HEK293 (cell line): ENCODE measurements around the gene SPIRE1.

Experiments
- BCL11B ChIP-seq: fragments of 450-650 bp; formaldehyde crosslinking; IDR thresholded peaks from 2 replicates; pipeline ENCODE4 v1.5.1; 2016; ENCODE audit warnings: low read depth, missing biosample characterization, missing genetic modification characterization
- FEZF1 ChIP-seq: fragments of 450-650 bp; formaldehyde crosslinking; IDR thresholded peaks from 2 replicates; pipeline ENCODE4 v1.5.1; 2016; ENCODE audit warnings: missing biosample characterization, missing genetic modification characterization
- GLI4 ChIP-seq: fragments of 450-650 bp; formaldehyde crosslinking; IDR thresholded peaks from 2 replicates; pipeline ENCODE4 v1.5.1; 2016; ENCODE audit warnings: missing biosample characterization, missing genetic modification characterization
- MEIS1 ChIP-seq: sonication (generic); formaldehyde crosslinking; IDR thresholded peaks from 2 replicates; pipeline ENCODE4 v1.8.1; 2022; ENCODE audit warnings: missing genetic modification reagents, mild to moderate bottlenecking, borderline replicate concordance
- OVOL3 ChIP-seq: fragments of 450-650 bp; formaldehyde crosslinking; IDR thresholded peaks from 2 replicates; pipeline ENCODE4 v1.5.1; 2016; ENCODE audit warnings: missing biosample characterization, missing genetic modification characterization
- PRDM1 ChIP-seq: fragments of 450-650 bp; formaldehyde crosslinking; IDR thresholded peaks from 2 replicates; pipeline ENCODE4; 2016; ENCODE audit warnings: missing biosample characterization, missing genetic modification characterization
- ZNF10 ChIP-seq: fragments of 450-650 bp; formaldehyde crosslinking; IDR thresholded peaks from 2 replicates; pipeline ENCODE4 v1.5.1; 2017; ENCODE audit warnings: missing biosample characterization, missing genetic modification characterization
- ZNF112 ChIP-seq: fragments of 450-650 bp; formaldehyde crosslinking; IDR thresholded peaks from 2 replicates; pipeline ENCODE4 v1.5.0; 2017; ENCODE audit warnings: missing biosample characterization, missing genetic modification characterization
- ZNF132 ChIP-seq: fragments of 450-650 bp; formaldehyde crosslinking; IDR thresholded peaks from 2 replicates; pipeline ENCODE4 v1.5.1; 2017; ENCODE audit warnings: missing biosample characterization, missing genetic modification characterization, borderline replicate concordance
- ZNF133 ChIP-seq: fragments of 450-650 bp; formaldehyde crosslinking; IDR thresholded peaks from 2 replicates; pipeline ENCODE4 v1.5.1; 2016; ENCODE audit warnings: missing biosample characterization, missing genetic modification characterization
- ZNF146 ChIP-seq: fragments of 450-650 bp; formaldehyde crosslinking; IDR thresholded peaks from 2 replicates; pipeline ENCODE4 v1.5.1; 2016; ENCODE audit warnings: missing biosample characterization, missing genetic modification characterization
- ZNF155 ChIP-seq: fragments of 450-650 bp; formaldehyde crosslinking; IDR thresholded peaks from 2 replicates; pipeline ENCODE4 v1.5.1; 2016; ENCODE audit warnings: missing biosample characterization, missing genetic modification characterization
- ZNF169 ChIP-seq: fragments of 450-650 bp; formaldehyde crosslinking; IDR thresholded peaks from 2 replicates; pipeline ENCODE4 v1.5.1; 2016; ENCODE audit warnings: missing biosample characterization, missing genetic modification characterization
- ZNF23 ChIP-seq: fragments of 450-650 bp; formaldehyde crosslinking; IDR thresholded peaks from 2 replicates; pipeline ENCODE4 v1.5.1; 2016; ENCODE audit warnings: missing biosample characterization, missing genetic modification characterization, borderline replicate concordance
- ZNF324 ChIP-seq: fragments of 450-650 bp; formaldehyde crosslinking; IDR thresholded peaks from 2 replicates; pipeline ENCODE4 v1.5.1; 2016; ENCODE audit warnings: missing biosample characterization, missing genetic modification characterization
- ZNF335 ChIP-seq: fragments of 450-650 bp; formaldehyde crosslinking; conservative IDR thresholded peaks from 2 replicates; pipeline ENCODE4 v1.5.1; 2016; ENCODE audit warnings: missing biosample characterization, missing genetic modification characterization
- ZNF404 ChIP-seq: fragments of 450-650 bp; formaldehyde crosslinking; IDR thresholded peaks from 2 replicates; pipeline ENCODE4 v1.5.1; 2017; ENCODE audit warnings: missing biosample characterization, missing genetic modification characterization
- ZNF416 ChIP-seq: fragments of 450-650 bp; formaldehyde crosslinking; IDR thresholded peaks from 2 replicates; pipeline ENCODE4 v1.5.1; 2016; ENCODE audit warnings: missing biosample characterization, missing genetic modification characterization
- ZNF501 ChIP-seq: fragments of 450-650 bp; formaldehyde crosslinking; IDR thresholded peaks from 2 replicates; pipeline ENCODE4 v1.5.1; 2016; ENCODE audit warnings: missing biosample characterization, missing genetic modification characterization
- ZNF514 ChIP-seq: fragments of 450-650 bp; formaldehyde crosslinking; IDR thresholded peaks from 2 replicates; pipeline ENCODE4 v1.5.1; 2016; ENCODE audit warnings: missing biosample characterization, missing genetic modification characterization
- ZNF610 ChIP-seq: fragments of 450-650 bp; formaldehyde crosslinking; IDR thresholded peaks from 2 replicates; pipeline ENCODE4 v1.5.1; 2016; ENCODE audit warnings: missing biosample characterization, missing genetic modification characterization, borderline replicate concordance
- ZNF621 ChIP-seq: fragments of 450-650 bp; formaldehyde crosslinking; IDR thresholded peaks from 2 replicates; pipeline ENCODE4 v1.5.1; 2017; ENCODE audit warnings: missing biosample characterization, missing genetic modification characterization
- ZNF626 ChIP-seq: fragments of 450-650 bp; sonication (Bioruptor Pico); formaldehyde crosslinking; IDR thresholded peaks from 2 replicates; pipeline ENCODE4 v1.5.1; 2018; ENCODE audit warnings: missing biosample characterization, missing genetic modification characterization, inconsistent platforms
- ZNF670 ChIP-seq: fragments of 450-650 bp; formaldehyde crosslinking; IDR thresholded peaks from 2 replicates; pipeline ENCODE4 v1.5.1; 2016; ENCODE audit warnings: missing biosample characterization, missing genetic modification characterization, low read depth
- ZNF707 ChIP-seq: fragments of 450-650 bp; formaldehyde crosslinking; IDR thresholded peaks from 2 replicates; pipeline ENCODE4 v1.5.1; 2016; ENCODE audit warnings: missing biosample characterization, missing genetic modification characterization
- ZNF776 ChIP-seq: fragments of 450-650 bp; formaldehyde crosslinking; IDR thresholded peaks from 2 replicates; pipeline ENCODE4 v1.5.0; 2017; ENCODE audit warnings: missing biosample characterization, missing genetic modification characterization, borderline replicate concordance
- ZNF791 ChIP-seq: fragments of 450-650 bp; formaldehyde crosslinking; IDR thresholded peaks from 2 replicates; pipeline ENCODE4 v1.5.1; 2016; ENCODE audit warnings: missing biosample characterization, missing genetic modification characterization
- ZNF792 ChIP-seq: fragments of 450-650 bp; formaldehyde crosslinking; IDR thresholded peaks from 2 replicates; pipeline ENCODE4 v1.5.1; 2016; ENCODE audit warnings: missing biosample characterization, missing genetic modification characterization
- ZNF830 ChIP-seq: fragments of 450-650 bp; IDR thresholded peaks from 2 replicates; pipeline ENCODE4 v1.5.0; 2018; ENCODE audit warnings: missing biosample characterization, missing genetic modification characterization, low read depth, mild to moderate bottlenecking, moderate library complexity
- ZNF843 ChIP-seq: fragments of 450-650 bp; formaldehyde crosslinking; IDR thresholded peaks from 2 replicates; pipeline ENCODE4 v1.5.1; 2016; ENCODE audit warnings: missing biosample characterization, missing genetic modification characterization
- ZSCAN23 ChIP-seq: fragments of 450-650 bp; formaldehyde crosslinking; IDR thresholded peaks from 2 replicates; pipeline ENCODE4 v1.5.1; 2016; ENCODE audit warnings: missing biosample characterization, missing genetic modification characterization
- ZSCAN30 ChIP-seq: fragments of 450-650 bp; IDR thresholded peaks from 2 replicates; pipeline ENCODE4 v1.5.1; 2018; ENCODE audit warnings: missing biosample characterization, mild to moderate bottlenecking, missing genetic modification characterization, moderate library complexity
- TF ChIP-seq, protein P1 (sequence below): fragments of 450-650 bp; formaldehyde crosslinking; IDR thresholded peaks from 2 replicates; pipeline ENCODE4 v1.5.0; 2017; ENCODE audit warnings: missing biosample characterization, missing genetic modification characterization, borderline replicate concordance
- TF ChIP-seq, protein P2 (sequence below): fragments of 450-650 bp; formaldehyde crosslinking; IDR thresholded peaks from 2 replicates; pipeline ENCODE4 v1.5.1; 2017; ENCODE audit warnings: missing biosample characterization, missing genetic modification characterization
- TF ChIP-seq, protein P3 (sequence below): fragments of 450-650 bp; formaldehyde crosslinking; IDR thresholded peaks from 2 replicates; pipeline ENCODE4 v1.5.1; 2016; ENCODE audit warnings: missing biosample characterization, missing genetic modification characterization

The SPIRE1 gene

GRCh38 chr18:12702221-12703095, 44.6 kb upstream of the SPIRE1 start, which contains the start of the genes CEP76 and PSMG2 (continued):
- TF ChIP-seq FEZF1 (tag by site-specific recombination): peak; percentile 25
- TF ChIP-seq, protein P1, sequence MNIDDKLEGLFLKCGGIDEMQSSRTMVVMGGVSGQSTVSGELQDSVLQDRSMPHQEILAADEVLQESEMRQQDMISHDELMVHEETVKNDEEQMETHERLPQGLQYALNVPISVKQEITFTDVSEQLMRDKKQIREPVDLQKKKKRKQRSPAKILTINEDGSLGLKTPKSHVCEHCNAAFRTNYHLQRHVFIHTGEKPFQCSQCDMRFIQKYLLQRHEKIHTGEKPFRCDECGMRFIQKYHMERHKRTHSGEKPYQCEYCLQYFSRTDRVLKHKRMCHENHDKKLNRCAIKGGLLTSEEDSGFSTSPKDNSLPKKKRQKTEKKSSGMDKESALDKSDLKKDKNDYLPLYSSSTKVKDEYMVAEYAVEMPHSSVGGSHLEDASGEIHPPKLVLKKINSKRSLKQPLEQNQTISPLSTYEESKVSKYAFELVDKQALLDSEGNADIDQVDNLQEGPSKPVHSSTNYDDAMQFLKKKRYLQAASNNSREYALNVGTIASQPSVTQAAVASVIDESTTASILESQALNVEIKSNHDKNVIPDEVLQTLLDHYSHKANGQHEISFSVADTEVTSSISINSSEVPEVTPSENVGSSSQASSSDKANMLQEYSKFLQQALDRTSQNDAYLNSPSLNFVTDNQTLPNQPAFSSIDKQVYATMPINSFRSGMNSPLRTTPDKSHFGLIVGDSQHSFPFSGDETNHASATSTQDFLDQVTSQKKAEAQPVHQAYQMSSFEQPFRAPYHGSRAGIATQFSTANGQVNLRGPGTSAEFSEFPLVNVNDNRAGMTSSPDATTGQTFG: no peak
- peak; percentile 78 for TF ChIP-seq ZNF610 (tag by site-specific recombination)
- no peak for TF ChIP-seq ZNF112 (tag by site-specific recombination)
- no peak for TF ChIP-seq ZNF514 (tag by site-specific recombination)
- no peak for TF ChIP-seq ZNF10
- TF ChIP-seq ZNF791: no peak
- no peak for TF ChIP-seq ZNF169 (tag by site-specific recombination)
- TF ChIP-seq ZNF146: 0 out of 2 replicates have a peak, but pooled peaks have one; percentile 4
- TF ChIP-seq ZNF23 (tag by site-specific recombination): no peak
- TF ChIP-seq ZNF792 (tag by site-specific recombination): peak; percentile 99
- peak; percentile 100 for TF ChIP-seq ZNF335 (tag by site-specific recombination)
- no peak for TF ChIP-seq ZNF132 (tag by site-specific recombination)
- peak; percentile 60; the same call in 1 of the 2 replicates for TF ChIP-seq PRDM1
- TF ChIP-seq ZNF155 (tag by site-specific recombination): no peak
- TF ChIP-seq ZNF501 (tag by site-specific recombination): peak; percentile 74
- no peak for TF ChIP-seq GLI4 (tag by site-specific recombination)
- TF ChIP-seq ZNF830: no peak
- TF ChIP-seq ZNF776 (tag by site-specific recombination): no peak
- TF ChIP-seq, protein P2, sequence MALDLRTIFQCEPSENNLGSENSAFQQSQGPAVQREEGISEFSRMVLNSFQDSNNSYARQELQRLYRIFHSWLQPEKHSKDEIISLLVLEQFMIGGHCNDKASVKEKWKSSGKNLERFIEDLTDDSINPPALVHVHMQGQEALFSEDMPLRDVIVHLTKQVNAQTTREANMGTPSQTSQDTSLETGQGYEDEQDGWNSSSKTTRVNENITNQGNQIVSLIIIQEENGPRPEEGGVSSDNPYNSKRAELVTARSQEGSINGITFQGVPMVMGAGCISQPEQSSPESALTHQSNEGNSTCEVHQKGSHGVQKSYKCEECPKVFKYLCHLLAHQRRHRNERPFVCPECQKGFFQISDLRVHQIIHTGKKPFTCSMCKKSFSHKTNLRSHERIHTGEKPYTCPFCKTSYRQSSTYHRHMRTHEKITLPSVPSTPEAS (tag by site-specific recombination): peak; percentile 40; the same call in 1 of the 2 replicates
- TF ChIP-seq BCL11B (tag by site-specific recombination): 0 out of 2 replicates have a peak, but pooled peaks have one; percentile 54
- TF ChIP-seq ZSCAN30 (tag by site-specific recombination): peak; percentile 80
- 0 out of 2 replicates have a peak, but pooled peaks have one; percentile 26 for TF ChIP-seq MEIS1
- TF ChIP-seq ZNF133 (tag by site-specific recombination): no peak
- no peak for TF ChIP-seq ZSCAN23
- TF ChIP-seq ZNF621 (tag by site-specific recombination): no peak
- TF ChIP-seq, protein P3, sequence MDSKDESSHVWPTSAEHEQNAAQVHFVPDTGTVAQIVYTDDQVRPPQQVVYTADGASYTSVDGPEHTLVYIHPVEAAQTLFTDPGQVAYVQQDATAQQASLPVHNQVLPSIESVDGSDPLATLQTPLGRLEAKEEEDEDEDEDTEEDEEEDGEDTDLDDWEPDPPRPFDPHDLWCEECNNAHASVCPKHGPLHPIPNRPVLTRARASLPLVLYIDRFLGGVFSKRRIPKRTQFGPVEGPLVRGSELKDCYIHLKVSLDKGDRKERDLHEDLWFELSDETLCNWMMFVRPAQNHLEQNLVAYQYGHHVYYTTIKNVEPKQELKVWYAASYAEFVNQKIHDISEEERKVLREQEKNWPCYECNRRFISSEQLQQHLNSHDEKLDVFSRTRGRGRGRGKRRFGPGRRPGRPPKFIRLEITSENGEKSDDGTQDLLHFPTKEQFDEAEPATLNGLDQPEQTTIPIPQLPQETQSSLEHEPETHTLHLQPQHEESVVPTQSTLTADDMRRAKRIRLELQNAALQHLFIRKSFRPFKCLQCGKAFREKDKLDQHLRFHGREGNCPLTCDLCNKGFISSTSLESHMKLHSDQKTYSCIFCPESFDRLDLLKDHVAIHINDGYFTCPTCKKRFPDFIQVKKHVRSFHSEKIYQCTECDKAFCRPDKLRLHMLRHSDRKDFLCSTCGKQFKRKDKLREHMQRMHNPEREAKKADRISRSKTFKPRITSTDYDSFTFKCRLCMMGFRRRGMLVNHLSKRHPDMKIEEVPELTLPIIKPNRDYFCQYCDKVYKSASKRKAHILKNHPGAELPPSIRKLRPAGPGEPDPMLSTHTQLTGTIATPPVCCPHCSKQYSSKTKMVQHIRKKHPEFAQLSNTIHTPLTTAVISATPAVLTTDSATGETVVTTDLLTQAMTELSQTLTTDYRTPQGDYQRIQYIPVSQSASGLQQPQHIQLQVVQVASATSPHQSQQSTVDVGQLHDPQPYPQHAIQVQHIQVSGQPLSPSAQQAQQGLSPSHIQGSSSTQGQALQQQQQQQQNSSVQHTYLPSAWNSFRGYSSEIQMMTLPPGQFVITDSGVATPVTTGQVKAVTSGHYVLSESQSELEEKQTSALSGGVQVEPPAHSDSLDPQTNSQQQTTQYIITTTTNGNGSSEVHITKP (tag by site-specific recombination): peak; percentile 58; the same call in 1 of the 2 replicates
- no peak for TF ChIP-seq ZNF707 (tag by site-specific recombination)
- no peak for TF ChIP-seq ZNF404 (tag by site-specific recombination)
- TF ChIP-seq ZNF843 (tag by site-specific recombination): peak; percentile 75
- peak; percentile 76 for TF ChIP-seq ZNF324 (tag by site-specific recombination)
- TF ChIP-seq ZNF416 (tag by site-specific recombination): no peak
- no peak for TF ChIP-seq ZNF670 (tag by site-specific recombination)
- no peak for TF ChIP-seq ZNF626 (tag by site-specific recombination)
- TF ChIP-seq OVOL3 (tag by site-specific recombination): 0 out of 2 replicates have a peak, but pooled peaks have one; percentile 33
